K562 (cell line): ENCODE results near the gene TRMT2A. TPM values are rescaled to one million over a fixed set of nuclear protein-coding genes. Genes with fewer than 3 reads are reported as not detected.
A peak's percentile ranks its signal among the peaks of the same experiment; 100 is the strongest.

Experiments used
- ARID2 ChIP-seq: fragments of 450-650 bp; IDR thresholded peaks from 2 replicates; pipeline ENCODE4 v1.6.1; 2017; ENCODE audit warnings: antibody characterized with exemption, mild to moderate bottlenecking
- BRCA1 ChIP-seq, 2 experiments: fragments of 450-650 bp in 1 of 2; sonication (generic) in 1 of 2; formaldehyde crosslinking in 1 of 2; IDR thresholded peaks; 2 replicates each; pipeline versions ENCODE4 v1.5.0 to v1.6.1; 2017 to 2020; ENCODE audit warnings: mild to moderate bottlenecking in 1 of 2, missing genetic modification reagents in 1 of 2
- CCNT2 ChIP-seq: IDR thresholded peaks from 2 replicates; pipeline ENCODE4 v1.6.1; 2011; ENCODE audit warnings: borderline replicate concordance, low read depth, mild to moderate bottlenecking, moderate library complexity, mixed read lengths, low read length; ENCODE audit not compliant: insufficient read length; ENCODE audit errors: extremely low read depth
- EGR1 ChIP-seq: fragments of 450-650 bp; conservative IDR thresholded peaks from 2 replicates; pipeline ENCODE4 v1.6.1; 2017; ENCODE audit warnings: mild to moderate bottlenecking
- GABPB1 ChIP-seq: sonication (generic); formaldehyde crosslinking; IDR thresholded peaks from 2 replicates; pipeline ENCODE4 v1.8.0; 2022; ENCODE audit warnings: mild to moderate bottlenecking, missing genetic modification reagents
- GATAD2B ChIP-seq: fragments of 450-650 bp; IDR thresholded peaks from 2 replicates; pipeline ENCODE4 v1.6.1; 2017; ENCODE audit warnings: mild to moderate bottlenecking, borderline replicate concordance
- MAZ ChIP-seq, 2 experiments: fragments of 450-650 bp in 1 of 2; sonication (generic) in 1 of 2; formaldehyde crosslinking; IDR thresholded peaks in 1 of 2; conservative IDR thresholded peaks in 1 of 2; 2 replicates each; pipeline versions ENCODE4 v1.4.0 to v1.5.0; 2020; ENCODE audit warnings: mild to moderate bottlenecking in 1 of 2, missing genetic modification reagents in 1 of 2
- NCOR1 ChIP-seq: fragments of 450-650 bp; IDR thresholded peaks from 2 replicates; pipeline ENCODE4 v1.6.1; 2016; ENCODE audit warnings: mild to moderate bottlenecking, moderate library complexity
- TEAD1 ChIP-seq, 2 experiments: fragments of 450-650 bp in 1 of 2; sonication (generic) in 1 of 2; formaldehyde crosslinking; IDR thresholded peaks; 2 replicates each; pipeline versions ENCODE4 v1.4.0 to v1.8.0; 2020 to 2022; ENCODE audit warnings: mild to moderate bottlenecking in 2 of 2, missing genetic modification reagents in 1 of 2
- ZBTB7A ChIP-seq: IDR thresholded peaks from 2 replicates; pipeline ENCODE4 v1.6.1; 2011; ENCODE audit warnings: low read depth, mild to moderate bottlenecking, low read length, moderate library complexity, borderline replicate concordance; ENCODE audit not compliant: control insufficient read depth
- ZNF143 ChIP-seq: sonication (generic); formaldehyde crosslinking; IDR thresholded peaks from 2 replicates; pipeline ENCODE4 v1.9.0; 2022; ENCODE audit warnings: mild to moderate bottlenecking, missing genetic modification reagents
- polyA plus RNA-seq, 8 experiments: library from polyadenylated mRNA; depleted of rRNA in 4 of 8; stranded (reverse) in 5 of 8; unstranded in 3 of 8; fragments of >200 nt; fragmentation: Nextera tagmentation in 2 of 8; fragmentation: Illumina TruSeq in 1 of 8; extraction: Ambion mirVana in 2 of 8; extraction: Trizol in 1 of 8; gene quantifications; 2 replicates each; pipeline versions ENCODE4 v1.2.1 to v1.2.3, GENCODE V29; 2011 to 2014; ENCODE audit warnings: inconsistent platforms in 1 of 8, missing spikeins in 1 of 8
- total RNA-seq, 7 experiments: library from RNA; depleted of rRNA in 6 of 7; stranded (reverse); fragments of >200 nt in 6 of 7; fragmentation: Illumina TruSeq in 2 of 7; extraction: Trizol in 2 of 7; gene quantifications; 2 replicates each; pipeline versions ENCODE4 v1.2.1 to v1.2.3, GENCODE V29; 2011 to 2021; ENCODE audit warnings: low replicate concordance in 1 of 7
- TF ChIP-seq, protein P1 (sequence below): fragments of 450-650 bp; formaldehyde crosslinking; IDR thresholded peaks from 2 replicates; pipeline ENCODE4 v1.4.0; 2020; ENCODE audit warnings: mild to moderate bottlenecking, mixed read lengths
- TF ChIP-seq, protein P2 (sequence below), 3 experiments: fragments of 200-800 bp in 1 of 3; fragments of 250-450 bp in 1 of 3; fragments of 450-650 bp in 1 of 3; sonication (Bioruptor Pico) in 1 of 3; sonication (Bioruptor generic) in 1 of 3; formaldehyde crosslinking in 1 of 3; IDR thresholded peaks; 2 replicates each; pipeline versions ENCODE4 v1.6.1 to v1.8.0; 2016 to 2022; ENCODE audit warnings: mild to moderate bottlenecking in 2 of 3, missing genetic modification characterization in 2 of 3, missing compliant biosample characterization in 1 of 3, moderate library complexity in 1 of 3
- TF ChIP-seq, protein P3 (sequence below): sonication (generic); formaldehyde crosslinking; IDR thresholded peaks from 2 replicates; pipeline ENCODE4 v1.9.0; 2022; ENCODE audit warnings: mild to moderate bottlenecking, missing genetic modification reagents
- TF ChIP-seq, protein P4 (sequence below): sonication (generic); formaldehyde crosslinking; IDR thresholded peaks from 2 replicates; pipeline ENCODE4 v1.8.1; 2023; ENCODE audit warnings: mild to moderate bottlenecking, missing genetic modification reagents
- TF ChIP-seq, protein P5 (sequence below): fragments of 450-650 bp; formaldehyde crosslinking; IDR thresholded peaks from 2 replicates; pipeline ENCODE4 v1.4.0; 2022; ENCODE audit warnings: missing genetic modification characterization

The TRMT2A gene
- total and polyA plus RNA-seq, 9 of the 15 experiments (the other 6 are each of a cell fraction or from before 2014, with no cell fraction given) = 1.6 to 265 (median 140) TPM

DNA sequence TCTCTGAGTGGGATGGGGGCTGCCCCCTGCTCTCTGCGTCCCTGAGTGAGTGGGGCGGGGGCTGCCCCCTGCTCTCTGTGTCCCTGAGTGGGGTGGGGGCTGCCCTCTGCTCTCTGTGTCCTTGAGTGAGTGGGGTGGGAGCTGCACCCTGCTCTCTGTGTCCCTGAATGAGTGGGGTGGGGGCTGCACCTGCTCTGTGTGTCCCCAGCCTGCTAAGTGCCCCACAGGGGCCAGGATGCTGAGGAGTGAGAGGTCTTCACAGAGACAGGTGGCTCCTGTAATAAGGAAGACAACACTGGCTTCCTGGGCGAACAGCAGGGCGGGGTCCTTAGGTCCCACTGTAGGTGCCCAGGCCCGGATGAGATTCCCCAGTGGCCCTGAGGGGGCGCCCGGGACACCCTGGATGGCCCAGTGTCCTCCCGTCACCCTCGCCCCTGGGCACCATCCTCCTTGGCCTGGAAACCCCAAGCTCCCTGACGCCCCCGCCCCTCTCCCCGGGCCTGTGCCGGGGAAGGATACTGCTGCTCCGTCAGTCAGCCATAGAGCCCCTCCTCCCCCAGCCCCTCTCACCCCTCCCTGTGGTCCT is 37.7 kb upstream of the TRMT2A start (continued):
- peak; percentile 28; the same call in 1 of the 2 replicates for TF ChIP-seq ZBTB7A
- TF ChIP-seq, protein P1, sequence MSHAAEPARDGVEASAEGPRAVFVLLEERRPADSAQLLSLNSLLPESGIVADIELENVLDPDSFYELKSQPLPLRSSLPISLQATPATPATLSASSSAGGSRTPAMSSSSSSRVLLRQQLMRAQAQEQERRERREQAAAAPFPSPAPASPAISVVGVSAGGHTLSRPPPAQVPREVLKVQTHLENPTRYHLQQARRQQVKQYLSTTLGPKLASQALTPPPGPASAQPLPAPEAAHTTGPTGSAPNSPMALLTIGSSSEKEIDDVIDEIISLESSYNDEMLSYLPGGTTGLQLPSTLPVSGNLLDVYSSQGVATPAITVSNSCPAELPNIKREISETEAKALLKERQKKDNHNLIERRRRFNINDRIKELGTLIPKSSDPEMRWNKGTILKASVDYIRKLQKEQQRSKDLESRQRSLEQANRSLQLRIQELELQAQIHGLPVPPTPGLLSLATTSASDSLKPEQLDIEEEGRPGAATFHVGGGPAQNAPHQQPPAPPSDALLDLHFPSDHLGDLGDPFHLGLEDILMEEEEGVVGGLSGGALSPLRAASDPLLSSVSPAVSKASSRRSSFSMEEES (CRISPR knock-in tag) = no peak
- TF ChIP-seq, protein P2, sequence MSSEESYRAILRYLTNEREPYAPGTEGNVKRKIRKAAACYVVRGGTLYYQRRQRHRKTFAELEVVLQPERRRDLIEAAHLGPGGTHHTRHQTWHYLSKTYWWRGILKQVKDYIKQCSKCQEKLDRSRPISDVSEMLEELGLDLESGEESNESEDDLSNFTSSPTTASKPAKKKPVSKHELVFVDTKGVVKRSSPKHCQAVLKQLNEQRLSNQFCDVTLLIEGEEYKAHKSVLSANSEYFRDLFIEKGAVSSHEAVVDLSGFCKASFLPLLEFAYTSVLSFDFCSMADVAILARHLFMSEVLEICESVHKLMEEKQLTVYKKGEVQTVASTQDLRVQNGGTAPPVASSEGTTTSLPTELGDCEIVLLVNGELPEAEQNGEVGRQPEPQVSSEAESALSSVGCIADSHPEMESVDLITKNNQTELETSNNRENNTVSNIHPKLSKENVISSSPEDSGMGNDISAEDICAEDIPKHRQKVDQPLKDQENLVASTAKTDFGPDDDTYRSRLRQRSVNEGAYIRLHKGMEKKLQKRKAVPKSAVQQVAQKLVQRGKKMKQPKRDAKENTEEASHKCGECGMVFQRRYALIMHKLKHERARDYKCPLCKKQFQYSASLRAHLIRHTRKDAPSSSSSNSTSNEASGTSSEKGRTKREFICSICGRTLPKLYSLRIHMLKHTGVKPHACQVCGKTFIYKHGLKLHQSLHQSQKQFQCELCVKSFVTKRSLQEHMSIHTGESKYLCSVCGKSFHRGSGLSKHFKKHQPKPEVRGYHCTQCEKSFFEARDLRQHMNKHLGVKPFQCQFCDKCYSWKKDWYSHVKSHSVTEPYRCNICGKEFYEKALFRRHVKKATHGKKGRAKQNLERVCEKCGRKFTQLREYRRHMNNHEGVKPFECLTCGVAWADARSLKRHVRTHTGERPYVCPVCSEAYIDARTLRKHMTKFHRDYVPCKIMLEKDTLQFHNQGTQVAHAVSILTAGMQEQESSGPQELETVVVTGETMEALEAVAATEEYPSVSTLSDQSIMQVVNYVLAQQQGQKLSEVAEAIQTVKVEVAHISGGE (CRISPR knock-in tag; IDR thresholded peaks at IDR 0.05) = no peak
- TF ChIP-seq MAZ (CRISPR knock-in tag; conservative IDR thresholded peaks at IDR 0.05 in 1 of 2, IDR thresholded peaks at IDR 0.05 in 1 of 2) = 0 out of 4 replicates have a peak, but pooled peaks of 1 of the 2 experiments have one; percentile 5
- TF ChIP-seq EGR1 = peak; percentile 18; the same call in 1 of the 2 replicates
- TF ChIP-seq, protein P3, sequence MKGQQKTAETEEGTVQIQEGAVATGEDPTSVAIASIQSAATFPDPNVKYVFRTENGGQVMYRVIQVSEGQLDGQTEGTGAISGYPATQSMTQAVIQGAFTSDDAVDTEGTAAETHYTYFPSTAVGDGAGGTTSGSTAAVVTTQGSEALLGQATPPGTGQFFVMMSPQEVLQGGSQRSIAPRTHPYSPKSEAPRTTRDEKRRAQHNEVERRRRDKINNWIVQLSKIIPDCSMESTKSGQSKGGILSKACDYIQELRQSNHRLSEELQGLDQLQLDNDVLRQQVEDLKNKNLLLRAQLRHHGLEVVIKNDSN = 0 out of 2 replicates have a peak, but pooled peaks have one; percentile 38
- TF ChIP-seq, protein P4, sequence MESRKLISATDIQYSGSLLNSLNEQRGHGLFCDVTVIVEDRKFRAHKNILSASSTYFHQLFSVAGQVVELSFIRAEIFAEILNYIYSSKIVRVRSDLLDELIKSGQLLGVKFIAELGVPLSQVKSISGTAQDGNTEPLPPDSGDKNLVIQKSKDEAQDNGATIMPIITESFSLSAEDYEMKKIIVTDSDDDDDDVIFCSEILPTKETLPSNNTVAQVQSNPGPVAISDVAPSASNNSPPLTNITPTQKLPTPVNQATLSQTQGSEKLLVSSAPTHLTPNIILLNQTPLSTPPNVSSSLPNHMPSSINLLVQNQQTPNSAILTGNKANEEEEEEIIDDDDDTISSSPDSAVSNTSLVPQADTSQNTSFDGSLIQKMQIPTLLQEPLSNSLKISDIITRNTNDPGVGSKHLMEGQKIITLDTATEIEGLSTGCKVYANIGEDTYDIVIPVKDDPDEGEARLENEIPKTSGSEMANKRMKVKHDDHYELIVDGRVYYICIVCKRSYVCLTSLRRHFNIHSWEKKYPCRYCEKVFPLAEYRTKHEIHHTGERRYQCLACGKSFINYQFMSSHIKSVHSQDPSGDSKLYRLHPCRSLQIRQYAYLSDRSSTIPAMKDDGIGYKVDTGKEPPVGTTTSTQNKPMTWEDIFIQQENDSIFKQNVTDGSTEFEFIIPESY = no peak
- TF ChIP-seq GATAD2B = no peak
- TF ChIP-seq, protein P5, sequence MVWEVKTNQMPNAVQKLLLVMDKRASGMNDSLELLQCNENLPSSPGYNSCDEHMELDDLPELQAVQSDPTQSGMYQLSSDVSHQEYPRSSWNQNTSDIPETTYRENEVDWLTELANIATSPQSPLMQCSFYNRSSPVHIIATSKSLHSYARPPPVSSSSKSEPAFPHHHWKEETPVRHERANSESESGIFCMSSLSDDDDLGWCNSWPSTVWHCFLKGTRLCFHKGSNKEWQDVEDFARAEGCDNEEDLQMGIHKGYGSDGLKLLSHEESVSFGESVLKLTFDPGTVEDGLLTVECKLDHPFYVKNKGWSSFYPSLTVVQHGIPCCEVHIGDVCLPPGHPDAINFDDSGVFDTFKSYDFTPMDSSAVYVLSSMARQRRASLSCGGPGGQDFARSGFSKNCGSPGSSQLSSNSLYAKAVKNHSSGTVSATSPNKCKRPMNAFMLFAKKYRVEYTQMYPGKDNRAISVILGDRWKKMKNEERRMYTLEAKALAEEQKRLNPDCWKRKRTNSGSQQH (CRISPR knock-in tag) = no peak
- no peak for TF ChIP-seq BRCA1 (IDR thresholded peaks at IDR 0.05)
- TF ChIP-seq BRCA1 (CRISPR knock-in tag; IDR thresholded peaks at IDR 0.05) = 0 out of 2 replicates have a peak, but pooled peaks have one; percentile 54
- no peak for TF ChIP-seq TEAD1 (CRISPR knock-in tag; IDR thresholded peaks at IDR 0.05)
- 0 out of 2 replicates have a peak, but pooled peaks have one; percentile 21 for TF ChIP-seq ZNF143 (CRISPR knock-in tag)
- TF ChIP-seq CCNT2 = no peak
- no peak for TF ChIP-seq NCOR1
- no peak for TF ChIP-seq ARID2
- no peak for TF ChIP-seq GABPB1 (CRISPR knock-in tag)
